GM06990 (cell line): Measurements from ENCODE around the gene ZBTB20.

ENCODE experiments used
- DNase-seq: peaks from one replicate; pipeline ENCODE4 v3.0.0-alpha.2; 2011; ENCODE audit not compliant: insufficient read length; ENCODE audit errors: extremely low read depth
- H3K27me3 ChIP-seq: replicated peaks from 2 replicates; pipeline ENCODE4 v1.6.0; 2011; ENCODE audit warnings: low read length; ENCODE audit not compliant: control insufficient read depth, insufficient read depth
- H3K36me3 ChIP-seq: 2 replicates; pipeline ENCODE4 v1.5.1; 2011; ENCODE audit warnings: low read length; ENCODE audit not compliant: control insufficient read depth, insufficient read depth
- H3K4me3 ChIP-seq: replicated peaks from 2 replicates; pipeline ENCODE4 v1.5.1; 2011; ENCODE audit warnings: low read depth, mild to moderate bottlenecking, control low read depth, low read length
- CTCF ChIP-seq: IDR thresholded peaks from 2 replicates; pipeline ENCODE4 v1.5.1; 2011; ENCODE audit warnings: low read length, control low read depth, mild to moderate bottlenecking, inconsistent platforms; ENCODE audit not compliant: insufficient read depth, poor library complexity, severe bottlenecking

ZBTB20 gene

GRCh38 chr3:114671741-114672510 is 475.2 kb downstream of the ZBTB20 start:
- Histone ChIP-seq H3K4me3 (no peak overlapping the region), H3K27me3 (no peaks in the 10 kb centered on the region), H3K36me3 (no peaks in the 10 kb centered on the region)
- no peak for DNase-seq
- TF ChIP-seq CTCF: no peak

GRCh38 chr3:114669614-114670013 is 477.5 kb downstream of the ZBTB20 start:
- Histone ChIP-seq H3K4me3 (no peak overlapping the region), H3K36me3 (no peaks in the 10 kb centered on the region), H3K27me3 (no peaks in the 10 kb centered on the region)
- no peak for TF ChIP-seq CTCF
- no peak for DNase-seq

- TF ChIP-seq CTCF: no peak
- no peaks in the 10 kb centered on the region for H3K27me3 ChIP-seq
These were observed 479.0 kb downstream of the ZBTB20 start for GRCh38 chr3:114668099-114668498.

DNA sequence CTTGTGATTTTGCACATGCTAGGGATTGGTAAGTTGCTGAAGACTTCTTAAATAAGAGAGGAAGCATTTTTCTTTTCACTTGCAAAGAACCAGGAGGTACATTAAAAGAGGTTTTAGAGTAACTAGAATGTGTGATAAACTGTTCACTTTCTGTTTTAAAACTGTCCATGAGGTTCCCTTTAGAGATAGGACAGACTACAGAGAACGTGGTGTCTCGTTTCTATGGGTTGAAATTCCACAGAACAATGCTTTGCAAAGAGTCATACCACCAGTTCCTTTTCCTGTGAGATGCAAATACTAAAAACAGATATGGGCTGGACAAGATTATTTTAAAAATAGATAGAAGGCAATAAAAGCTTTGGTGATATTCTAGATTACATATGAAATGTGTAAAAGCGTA is 480.5 kb downstream of the ZBTB20 start:
- no peaks in the 10 kb centered on the region for H3K27me3 ChIP-seq
- DNase-seq: no peak
- TF ChIP-seq CTCF: no peak
- H3K4me3 ChIP-seq: no peak overlapping the region
- no peaks in the 10 kb centered on the region for H3K36me3 ChIP-seq

More at GRCh38 chr3:114668099-114668498, 479.0 kb downstream of the ZBTB20 start:
- Histone ChIP-seq H3K4me3 (no peak overlapping the region), H3K36me3 (no peaks in the 10 kb centered on the region)
- no peak for DNase-seq

GRCh38 chr3:114664006-114664405 is 483.1 kb downstream of the ZBTB20 start:
- no peaks in the 10 kb centered on the region for H3K36me3 ChIP-seq
- no peaks in the 10 kb centered on the region for H3K27me3 ChIP-seq
- H3K4me3 ChIP-seq: no peak overlapping the region
- DNase-seq: no peak
- TF ChIP-seq CTCF: no peak
